NCI-H82 (cell line): ENCODE measurements around the gene TAF5L.

Experiments
- DNase-seq: peaks from one replicate; lab custom pipeline; 2025; lab: John Stamatoyannopoulos, UW

TAF5L gene

GRCh38 chr1:229625915-229626831 is at the start of gene TAF5L, which contains the start of gene URB2:
Gene TAF5L (minus strand): TSS chr1:229626122. CDS start chr1:229614482, 11,640 bp downstream.
Gene URB2 (plus strand): TSS chr1:229626247. CDS start chr1:229627634, 1,387 bp downstream.
- DNase-seq, result peak; percentile 96

GRCh38 chr1:229675396-229675795 is 49.5 kb upstream of the TAF5L start:
- no peak for DNase-seq

DNA sequence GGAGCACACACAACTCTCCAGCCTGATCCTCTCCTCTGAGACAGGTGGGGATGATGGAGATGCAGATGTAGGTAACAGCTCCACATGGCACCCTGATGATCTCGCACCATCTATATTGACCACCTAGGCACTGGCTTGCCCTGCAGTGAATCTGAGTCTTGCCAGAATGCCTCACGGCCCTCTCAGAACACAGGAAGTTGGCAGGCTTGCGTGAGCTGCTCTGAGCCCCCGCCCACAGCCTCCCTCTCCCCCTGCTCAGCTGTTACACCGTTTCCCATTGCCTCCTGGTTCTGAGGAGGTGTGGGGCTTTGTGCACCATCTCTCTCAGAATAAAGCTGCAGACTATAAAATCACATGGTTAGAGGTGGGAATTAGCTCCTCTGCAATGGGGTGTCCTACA is 48.1 kb upstream of the TAF5L start:
- DNase-seq, result no peak

DNA sequence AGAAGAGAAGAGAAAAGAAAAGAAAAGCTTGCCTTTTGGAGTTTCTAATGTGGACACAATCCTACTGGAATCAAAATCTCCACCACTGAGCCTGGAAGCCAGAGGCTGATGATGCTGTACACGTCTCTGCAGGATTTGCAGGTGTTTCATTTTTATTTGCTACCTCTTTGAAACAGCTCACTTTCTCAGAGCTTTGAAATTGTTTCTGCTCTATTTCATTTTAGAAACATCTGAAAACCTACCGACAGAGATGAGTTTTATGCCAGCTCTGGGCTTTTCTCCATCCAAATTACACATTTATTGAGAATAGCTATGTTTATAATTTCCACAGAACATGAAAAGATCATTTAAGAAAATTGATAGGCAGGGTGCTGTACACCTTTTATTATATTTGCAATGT is 46.3 kb upstream of the TAF5L start:
- no peak for DNase-seq

GRCh38 chr1:229671310-229671709 is 45.4 kb upstream of the TAF5L start:
- DNase-seq, result no peak

DNA sequence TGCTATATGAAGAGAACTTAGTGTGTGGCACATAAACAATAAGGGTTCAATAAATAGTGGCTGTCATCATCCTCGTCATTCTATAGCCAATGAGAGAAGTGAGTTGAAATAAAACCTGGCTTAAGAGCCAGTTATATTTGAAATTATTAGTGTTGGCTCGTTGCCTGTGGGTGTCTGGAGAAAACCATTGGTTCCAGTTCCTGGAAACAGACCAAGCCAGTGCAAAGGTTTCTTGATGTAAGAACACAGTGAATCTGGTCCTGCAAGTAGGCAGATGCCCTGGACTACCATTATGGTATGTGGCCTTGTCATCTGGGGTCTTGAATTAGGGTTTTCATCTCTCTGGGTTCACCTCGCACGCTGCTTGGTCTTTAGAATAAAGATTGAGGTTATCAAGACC is 43.4 kb upstream of the TAF5L start:
- DNase-seq, result no peak

- no peak for DNase-seq
These were observed 40.7 kb upstream of the TAF5L start for GRCh38 chr1:229666585-229666984.

DNA sequence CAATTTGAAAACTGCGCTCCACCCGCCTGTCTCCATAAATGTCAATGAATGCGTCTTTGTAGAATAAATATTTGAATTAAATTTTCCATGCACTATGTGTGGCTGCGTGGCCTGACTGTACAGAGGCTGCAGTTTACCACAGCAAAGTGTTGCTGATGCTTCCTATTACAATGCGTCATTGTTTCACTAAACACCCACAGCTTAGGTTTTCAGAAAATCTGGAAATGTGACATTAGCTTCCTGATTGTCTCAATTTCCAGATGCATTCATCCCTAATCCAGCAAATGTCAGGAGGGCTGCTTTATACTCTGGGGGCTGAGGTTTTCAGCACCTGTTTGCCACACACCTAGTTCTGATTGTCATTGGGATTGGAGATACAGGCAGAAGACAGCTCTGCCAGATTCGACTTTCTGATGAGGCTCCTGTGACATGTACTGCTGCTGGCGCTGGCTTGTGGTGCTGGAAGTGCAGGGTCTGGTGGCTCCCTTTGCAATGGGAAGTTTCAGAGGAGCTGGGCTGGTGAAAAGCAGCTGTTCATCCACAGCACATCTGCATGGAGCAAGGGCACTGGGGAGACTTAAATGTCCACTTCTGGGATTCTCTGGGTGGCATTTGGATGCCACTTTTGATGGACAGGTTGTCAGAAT is 40.1 kb upstream of the TAF5L start:
- no peak for DNase-seq

DNA sequence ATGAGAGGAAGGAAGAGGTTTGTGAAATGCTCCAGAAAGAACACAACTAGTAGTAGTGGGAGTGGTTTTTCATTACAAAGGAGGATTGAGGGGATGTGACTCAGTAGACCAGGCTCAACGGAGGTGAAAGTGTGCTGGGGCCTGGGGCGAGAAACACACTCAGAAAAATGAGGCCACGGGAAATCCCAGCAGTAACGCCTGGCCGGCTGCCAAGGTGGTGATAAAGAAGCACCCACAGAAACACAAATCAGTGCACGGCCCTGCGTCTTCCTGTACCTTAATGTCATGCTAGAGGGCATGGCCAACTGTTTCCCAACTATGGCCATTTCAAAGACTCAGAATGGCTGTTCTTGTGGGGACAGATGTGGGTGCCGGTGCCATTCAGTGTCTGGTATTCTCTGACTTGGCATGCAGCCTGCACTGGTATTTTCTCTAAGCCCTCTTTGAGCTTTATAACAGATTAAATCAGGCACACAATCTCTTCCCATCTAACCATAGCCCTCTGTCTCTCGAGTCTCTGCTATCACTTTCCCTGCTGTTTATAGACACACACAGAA is 38.3 kb upstream of the TAF5L start:
- DNase-seq, result peak; percentile 61

DNA sequence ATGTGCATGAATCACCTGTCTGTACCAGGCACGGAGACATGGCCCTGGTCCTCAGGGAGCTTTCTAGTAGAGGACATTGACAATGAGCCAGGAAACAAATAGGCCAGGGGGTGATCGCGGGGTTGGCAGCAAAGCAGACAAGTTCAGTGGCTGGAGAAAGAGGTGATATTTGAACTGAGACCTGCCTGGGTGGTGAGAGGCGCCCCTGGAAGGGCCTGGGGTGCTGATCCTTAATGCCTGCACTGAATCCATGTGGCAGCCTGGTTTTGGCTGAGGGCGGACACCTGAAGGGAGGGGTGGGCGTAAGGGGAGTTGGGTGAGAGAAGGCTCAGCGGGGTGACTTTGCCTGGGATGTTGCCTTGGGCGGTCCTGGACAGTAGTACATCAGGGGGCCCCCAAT is 36.0 kb upstream of the TAF5L start:
- DNase-seq, result no peak

DNA sequence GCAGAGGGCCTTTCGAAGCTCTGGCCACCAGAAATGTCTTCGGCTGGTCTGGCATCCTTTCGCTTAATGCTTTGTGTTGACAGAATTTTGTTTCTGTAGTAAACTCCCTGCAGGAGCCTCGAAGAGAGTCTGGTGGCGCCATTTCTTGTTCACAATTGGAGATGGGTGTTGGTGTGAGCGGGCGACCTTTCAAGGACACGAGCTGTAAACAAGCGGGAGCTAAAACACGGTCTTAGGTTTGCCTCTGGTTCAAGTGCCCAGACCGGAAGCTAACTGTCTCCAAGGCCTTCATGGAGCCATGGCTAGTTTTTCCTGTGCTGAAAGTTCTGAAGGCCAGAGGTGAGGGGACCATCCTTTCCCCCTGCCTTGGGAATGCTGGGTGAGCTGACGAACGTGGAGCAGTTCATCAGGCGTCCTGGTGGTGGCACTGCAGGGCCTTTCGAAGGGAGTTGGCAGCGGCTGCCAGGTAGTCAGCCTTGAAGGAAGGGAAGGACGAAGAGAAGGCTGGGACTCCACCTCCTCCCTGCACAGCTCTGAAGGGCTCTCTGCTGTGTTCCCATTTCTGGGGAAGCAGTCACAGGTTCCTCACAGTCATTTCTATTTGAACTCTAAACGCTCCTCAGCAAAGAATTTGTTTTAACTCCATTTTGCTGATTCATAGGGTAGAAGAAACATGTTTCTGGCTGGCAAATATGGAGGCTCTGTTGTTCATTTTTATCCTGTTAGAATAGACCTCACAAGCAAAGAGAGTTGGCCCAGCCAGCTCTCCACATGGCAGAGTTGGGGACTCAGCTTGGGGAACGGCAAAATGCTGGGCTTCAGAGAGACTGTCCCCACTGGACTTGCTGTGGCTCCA is 35.3 kb upstream of the TAF5L start:
- peak; percentile 88 for DNase-seq

DNA sequence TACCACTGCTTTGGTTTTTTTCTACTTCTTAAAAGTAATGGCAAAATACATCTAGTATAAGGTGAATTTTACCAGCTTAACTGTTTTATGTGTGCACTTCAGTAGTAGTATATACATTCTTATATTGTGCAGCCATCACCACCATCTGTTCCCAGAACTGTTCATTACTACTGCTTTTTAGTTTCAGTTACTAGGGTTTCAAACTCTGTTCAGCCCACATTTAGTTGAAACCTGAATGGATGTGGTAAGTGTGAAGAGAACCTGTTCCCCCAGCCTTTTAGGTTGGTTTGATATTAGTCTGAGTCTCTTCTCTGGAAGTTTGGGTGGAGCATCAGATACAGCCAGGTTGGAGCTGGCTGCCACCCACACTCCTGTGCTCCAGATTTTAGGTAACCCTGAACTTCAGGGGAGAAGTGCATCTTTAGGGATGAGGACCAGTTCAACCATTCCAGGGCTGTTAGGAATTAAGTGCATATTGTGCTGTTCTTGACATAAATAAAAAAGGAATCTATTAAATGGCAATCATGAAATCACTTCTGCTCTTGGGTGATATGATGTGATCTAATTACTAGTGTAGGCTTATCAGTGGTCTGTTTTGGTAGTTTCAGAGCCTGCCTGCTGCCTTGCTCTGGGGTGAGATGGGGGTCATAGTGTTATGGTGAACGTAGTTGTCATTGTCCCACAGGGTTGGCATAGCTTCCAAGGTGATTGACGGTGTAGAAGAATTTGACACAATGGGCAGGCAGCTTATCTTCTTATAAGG is 32.3 kb upstream of the TAF5L start:
- no peak for DNase-seq

DNA sequence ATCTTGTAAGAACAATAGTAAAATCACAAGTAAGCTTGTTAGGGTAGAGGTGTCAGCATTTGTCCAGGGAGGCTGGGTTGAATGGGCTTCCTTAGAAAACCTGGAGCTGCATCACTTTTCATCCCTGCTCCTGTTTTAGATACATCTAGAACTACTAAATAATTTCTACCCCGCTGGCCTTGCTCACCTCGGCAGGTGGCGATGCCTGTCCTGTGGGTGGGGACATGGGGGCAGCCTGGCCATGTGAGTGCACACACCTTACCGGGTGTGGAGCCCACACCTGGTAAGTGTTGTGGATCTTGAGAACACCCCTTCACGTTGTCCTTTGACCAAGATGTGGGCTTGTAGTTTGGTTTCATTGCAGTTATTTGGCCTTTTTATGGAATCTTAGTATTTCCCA is 29.9 kb upstream of the TAF5L start:
- DNase-seq, result no peak

DNA sequence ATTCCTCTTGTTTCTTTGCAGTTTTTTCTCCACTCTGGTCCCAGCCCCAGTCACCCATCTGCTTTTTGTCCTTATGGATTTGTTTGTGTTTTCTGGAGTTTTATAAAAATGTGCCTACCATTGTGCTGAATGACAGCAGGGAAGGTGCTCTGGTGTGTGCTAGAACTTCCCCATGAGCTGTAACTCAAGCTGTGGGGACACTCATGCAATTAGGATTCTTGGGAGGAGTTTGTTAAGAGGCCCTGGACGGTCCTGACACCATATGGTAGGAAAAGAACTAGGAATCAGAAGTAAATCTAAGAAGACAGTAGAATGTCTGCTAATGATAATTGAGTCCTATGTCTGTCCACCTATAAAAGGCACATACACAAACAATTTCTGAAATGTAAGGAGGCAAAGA is 27.5 kb upstream of the TAF5L start:
- peak; percentile 26 for DNase-seq

GRCh38 chr1:229651546-229651945 is 25.6 kb upstream of the TAF5L start:
- DNase-seq, result no peak

DNA sequence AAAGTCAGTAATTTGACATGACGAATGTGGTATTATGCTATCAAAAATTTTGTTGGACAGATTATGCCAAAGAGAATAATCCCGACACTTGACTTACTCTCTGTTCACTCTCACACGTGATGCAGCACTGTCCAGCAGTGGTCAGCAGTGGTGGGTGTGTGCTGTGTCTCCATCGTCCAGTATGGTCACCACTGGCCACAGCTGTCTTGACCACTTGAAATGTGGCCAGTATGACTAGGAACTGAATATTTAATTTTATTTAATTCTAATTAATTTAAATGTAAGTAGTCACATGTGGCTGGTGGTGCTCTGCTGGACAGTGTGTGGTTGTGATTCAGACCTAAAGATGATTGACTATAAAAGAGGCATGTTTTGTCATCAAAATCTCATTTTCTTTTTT is 24.1 kb upstream of the TAF5L start:
- DNase-seq, result no peak

DNA sequence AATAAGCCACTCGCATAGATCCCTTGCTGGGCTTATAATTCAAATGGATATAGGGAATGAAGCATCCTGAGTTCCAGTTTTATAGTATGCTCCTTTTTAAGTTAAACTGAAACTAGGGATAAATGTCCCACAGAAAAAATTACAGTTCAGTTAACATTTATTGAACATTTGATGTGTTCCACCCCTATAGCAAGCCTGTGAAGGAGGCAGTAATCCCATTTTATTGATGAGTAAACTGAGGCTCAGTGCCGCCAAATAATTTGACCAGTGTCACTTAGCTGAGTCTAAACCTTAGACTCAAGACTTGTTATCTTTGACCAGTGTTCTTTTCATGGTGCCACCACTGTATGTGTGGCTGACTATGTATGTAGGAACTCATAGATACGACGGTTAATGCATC is 22.5 kb upstream of the TAF5L start:
- DNase-seq, result no peak

DNA sequence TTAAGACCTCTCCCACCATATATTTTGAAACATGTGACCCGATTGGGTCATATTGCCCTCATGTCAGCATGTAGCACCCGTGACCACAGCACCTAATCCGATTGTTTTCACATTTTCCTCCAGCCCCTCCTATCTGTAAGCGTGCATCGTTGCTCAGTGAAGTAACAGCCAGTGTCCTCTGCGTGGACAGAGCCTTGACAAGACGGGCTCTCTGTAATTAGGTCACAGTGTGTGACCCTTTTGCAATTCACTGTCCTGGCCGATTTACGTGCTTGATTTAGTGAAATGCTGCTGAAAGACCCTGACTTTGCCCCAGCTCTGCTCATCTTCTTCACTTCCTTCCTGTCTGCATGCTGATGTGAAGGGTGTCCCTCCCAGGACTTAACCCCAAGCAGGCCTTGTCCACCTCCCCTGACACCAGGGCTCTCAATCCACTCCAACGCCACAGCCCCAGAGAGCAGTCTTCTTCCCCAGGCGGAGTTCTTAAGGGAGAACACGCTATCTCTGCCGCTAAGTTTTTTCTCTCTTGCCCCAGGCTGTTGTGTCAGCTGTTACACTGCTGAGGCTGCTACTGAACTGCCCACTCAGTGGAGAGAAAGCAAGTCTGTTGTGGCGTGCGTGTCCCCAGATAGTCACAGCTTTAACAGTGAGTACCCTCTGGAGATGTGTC is 19.5 kb upstream of the TAF5L start:
- no peak for DNase-seq

DNA sequence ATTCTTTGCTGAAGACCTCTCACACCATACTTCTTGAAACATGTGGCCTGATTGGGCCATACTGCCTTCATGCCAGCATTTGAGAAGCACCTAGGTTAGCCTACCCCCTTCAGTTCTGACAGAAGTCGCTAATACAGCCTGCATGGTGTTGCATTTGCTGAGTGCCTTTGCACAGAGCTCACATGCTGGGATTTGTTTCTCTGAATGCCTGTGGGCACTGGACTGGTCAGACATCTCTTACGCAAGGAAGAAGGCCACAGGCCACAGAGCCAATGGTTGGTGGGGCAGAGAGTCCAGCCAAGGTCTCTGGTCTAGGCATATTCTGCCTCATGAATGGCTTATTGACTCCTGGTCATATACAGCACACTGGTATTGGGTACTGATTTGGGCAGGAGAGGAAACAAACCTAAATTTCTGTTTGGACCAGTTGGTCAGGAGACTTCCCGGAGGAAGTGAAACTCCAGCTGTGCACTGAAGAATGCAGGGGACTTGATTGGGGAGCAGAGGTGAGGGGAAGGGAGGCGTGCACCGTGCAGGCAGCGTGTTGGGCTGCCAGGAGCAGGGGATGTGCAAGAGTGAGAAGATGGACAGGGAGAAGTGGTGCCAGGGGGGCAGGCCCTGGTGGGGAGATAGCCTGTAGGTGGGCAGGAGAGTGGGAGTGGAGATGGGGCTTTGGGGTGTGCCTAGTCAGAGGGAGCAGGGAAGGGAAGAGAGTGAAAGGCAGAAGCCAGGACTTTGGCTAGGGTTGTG is 18.2 kb upstream of the TAF5L start:
- DNase-seq, result no peak

GRCh38 chr1:229642970-229643369 is 17.0 kb upstream of the TAF5L start:
- DNase-seq, result no peak
